ENCODE results near the gene SPINK6.

DNA sequence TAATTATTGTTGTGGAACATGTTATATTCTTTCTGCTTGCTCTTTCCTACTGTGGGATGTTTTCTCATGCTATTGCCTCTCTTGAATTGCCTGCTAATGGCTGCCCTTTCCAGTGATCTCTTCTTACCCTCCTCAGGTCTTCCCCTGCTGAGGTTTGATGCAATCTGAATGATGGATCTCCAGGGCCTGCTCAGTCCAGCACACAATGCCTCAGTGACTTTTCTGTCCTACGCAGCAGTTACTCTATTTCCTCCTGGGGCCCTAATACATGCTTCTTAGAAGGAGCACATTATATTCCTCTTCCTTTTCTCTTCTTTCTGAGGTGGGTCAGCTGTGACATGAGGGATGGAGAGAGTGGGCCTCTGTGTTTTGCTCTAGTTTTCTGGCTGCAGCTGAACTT, 34.6 kb upstream of the SPINK6 start, which contains the start of gene SPINK14:
- no peak for TF ChIP-seq CTBP1 (IDR thresholded peaks at IDR 0.05; ENCODE audit: borderline replicate concordance)
- TF ChIP-seq BHLHE40 (IDR thresholded peaks at IDR 0.05; ENCODE audit: borderline replicate concordance): no peak
- TF ChIP-seq SP1 (IDR thresholded peaks at IDR 0.05): no peak
- TF ChIP-seq TARDBP (IDR thresholded peaks at IDR 0.05): no peak
- no peak for TF ChIP-seq NFRKB (IDR thresholded peaks at IDR 0.05)
- TF ChIP-seq FOXM1 (IDR thresholded peaks at IDR 0.05; ENCODE audit: borderline replicate concordance): no peak
- no peak for TF ChIP-seq ZNF384 (IDR thresholded peaks at IDR 0.05)
- no peak for TF ChIP-seq FOXA1 (IDR thresholded peaks at IDR 0.05)
- TF ChIP-seq FOXK2 (IDR thresholded peaks at IDR 0.05): no peak
